K562 (cell line): ENCODE data around the gene ABCG1. TPM values are rescaled to one million over a fixed set of nuclear protein-coding genes. Genes with fewer than 3 reads are reported as not detected.

Source experiments
- ATAC-seq: fragments of 200-7000 bp; cut with Tn5 transposase; 3 replicates; pipeline ENCODE4 v1.9.1; 2020; ENCODE audit warnings: moderate library complexity
- BruUV-seq: library from RNA; stranded (reverse); fragments of 400-500 nt; replicated peaks from 2 replicates; lab custom pipeline; 2021; lab: Mats Ljungman, UMichigan
- CTCF ChIA-PET: fragments of 300-600 bp; formaldehyde crosslinking; extraction: SDS; loops from one replicate; lab custom pipeline; 2021; ENCODE audit warnings: low intra/inter-chr PET ratio; lab: Yijun Ruan, JAX
- POLR2A ChIA-PET: fragments of 300-600, 350-650 bp; sonication (Branson Sonifier 250); formaldehyde crosslinking; extraction: SDS; loops from one replicate; lab custom pipeline; 2021; ENCODE audit warnings: antibody characterized with exemption, inconsistent platforms; lab: Yijun Ruan, JAX
- DNase-seq, 4 experiments: peaks; one replicate each; pipeline versions ENCODE4 v3.0.0 to v3.0.0-alpha.2; 2011 to 2018; ENCODE audit warnings: low spot score in 3 of 4, mixed read lengths in 3 of 4; ENCODE audit errors: extremely low read depth in 1 of 4
- FAIRE-seq: peaks from 2 replicates; lab custom pipeline; 2011; peaks lifted over from hg19 to GRCh38; lab: Jason Lieb, UNC
- H2AFZ ChIP-seq: 2 replicates; pipeline ENCODE4 v1.6.0; 2011; ENCODE audit warnings: low read depth, low read length, control low read depth, inconsistent platforms
- H3K27ac ChIP-seq: fragments of 200-600 bp; 3 replicates; pipeline ENCODE4 v1.8.0; 2011; ENCODE audit warnings: low read depth, mild to moderate bottlenecking, control low read depth, inconsistent platforms, low read length, moderate library complexity, mixed read lengths; ENCODE audit errors: extremely low read depth
- H3K27me3 ChIP-seq, 2 experiments: fragments of 300-600 bp in 1 of 2; 2 replicates in 1 of 2; 3 replicates in 1 of 2; pipeline versions ENCODE4 v1.6.0 to v1.8.0; 2011; ENCODE audit warnings: inconsistent platforms in 2 of 2, low read length in 2 of 2, mild to moderate bottlenecking in 1 of 2, mixed read lengths in 1 of 2, moderate library complexity in 1 of 2; ENCODE audit not compliant: control insufficient read depth in 2 of 2, insufficient read depth in 2 of 2
- H3K36me3 ChIP-seq: fragments of 300-600 bp; 3 replicates; pipeline ENCODE4 v1.8.0; 2011; ENCODE audit warnings: mild to moderate bottlenecking, low read length, inconsistent platforms; ENCODE audit not compliant: control insufficient read depth, insufficient read depth
- H3K4me1 ChIP-seq, 2 experiments: fragments of 200-600 bp in 1 of 2; replicated peaks in 1 of 2; 2 replicates in 1 of 2; 3 replicates in 1 of 2; pipeline versions ENCODE4 v1.5.1 to v1.8.0; 2011; ENCODE audit warnings: inconsistent platforms in 2 of 2, low read length in 2 of 2, mild to moderate bottlenecking in 1 of 2, mixed read lengths in 1 of 2, moderate library complexity in 1 of 2; ENCODE audit not compliant: control insufficient read depth in 2 of 2, insufficient read depth in 2 of 2
- H3K4me2 ChIP-seq: 2 replicates; pipeline ENCODE4 v1.6.1; 2011; ENCODE audit warnings: low read length, control low read depth, inconsistent platforms, mixed read lengths; ENCODE audit not compliant: insufficient read depth
- H3K4me3 ChIP-seq: fragments of 200-600 bp; sonication (generic), shearing (Covaris generic); 2 replicates; pipeline ENCODE4 v1.5.1; 2016; ENCODE audit warnings: control low read depth, inconsistent platforms
- H3K79me2 ChIP-seq: fragments of 200-600 bp; 3 replicates; pipeline ENCODE4 v1.8.0; 2011; ENCODE audit warnings: low read length, inconsistent platforms; ENCODE audit not compliant: control insufficient read depth, insufficient read depth
- H3K9ac ChIP-seq, 2 experiments: 2 replicates each; pipeline versions ENCODE4 v1.6.0 to v1.6.1; 2011; ENCODE audit warnings: low read depth in 2 of 2, low read length in 2 of 2, control low read depth in 1 of 2, inconsistent platforms in 1 of 2, mild to moderate bottlenecking in 1 of 2, mixed read lengths in 1 of 2; ENCODE audit not compliant: insufficient read depth in 1 of 2
- H3K9me1 ChIP-seq: one replicate; pipeline ENCODE4 v1.6.0; 2011; ENCODE audit warnings: inconsistent platforms, mild to moderate bottlenecking, low read length, moderate library complexity; ENCODE audit not compliant: control insufficient read depth, insufficient read depth
- H3K9me3 ChIP-seq: replicated peaks from 2 replicates; pipeline ENCODE4 v1.5.1; 2011; ENCODE audit warnings: low read depth, low read length, inconsistent platforms; ENCODE audit not compliant: control insufficient read depth, insufficient read depth
- H4K20me1 ChIP-seq: replicated peaks from 2 replicates; pipeline ENCODE4 v1.6.1; 2011; ENCODE audit warnings: low read length, inconsistent platforms, mixed read lengths; ENCODE audit not compliant: control insufficient read depth, insufficient read depth
- BHLHE40 ChIP-seq: IDR thresholded peaks from 2 replicates; pipeline ENCODE4 v1.6.1; 2011; ENCODE audit warnings: low read length, improper control_type of control experiment
- BRCA1 ChIP-seq, 2 experiments: fragments of 450-650 bp in 1 of 2; sonication (generic) in 1 of 2; formaldehyde crosslinking in 1 of 2; IDR thresholded peaks; 2 replicates each; pipeline versions ENCODE4 v1.5.0 to v1.6.1; 2017 to 2020; ENCODE audit warnings: mild to moderate bottlenecking in 1 of 2, missing genetic modification reagents in 1 of 2
- CBX8 ChIP-seq: fragments of 200-600 bp; sonication (generic); IDR thresholded peaks from 2 replicates; pipeline ENCODE4 v1.6.1; 2012; ENCODE audit warnings: borderline replicate concordance, mixed run types, low read depth, mild to moderate bottlenecking, moderate library complexity, mixed read lengths, low read length, control low read depth, inconsistent platforms; ENCODE audit not compliant: poor library complexity, severe bottlenecking; ENCODE audit errors: extremely low read depth
- DDX20 ChIP-seq: fragments of 450-650 bp; IDR thresholded peaks from 2 replicates; pipeline ENCODE4 v1.6.1; 2016; ENCODE audit warnings: missing genetic modification characterization, low read depth, mild to moderate bottlenecking, missing compliant biosample characterization, moderate library complexity
- ETS2 ChIP-seq: IDR thresholded peaks from 2 replicates; pipeline ENCODE4 v1.6.1; 2016; ENCODE audit warnings: borderline replicate concordance, missing genetic modification characterization, mild to moderate bottlenecking, moderate library complexity, missing compliant biosample characterization; ENCODE audit not compliant: poor library complexity, severe bottlenecking
- JUN ChIP-seq, 2 experiments: sonication (generic) in 1 of 2; formaldehyde crosslinking in 1 of 2; IDR thresholded peaks; 2 replicates each; pipeline versions ENCODE4 v1.6.1 to v1.8.0; 2012 to 2022; ENCODE audit warnings: borderline replicate concordance in 2 of 2, mild to moderate bottlenecking in 2 of 2, improper control_type of control experiment in 1 of 2, low read depth in 1 of 2, low read length in 1 of 2, missing genetic modification reagents in 1 of 2
- MXD1 ChIP-seq: fragments of 250-450 bp; sonication (Bioruptor Pico); IDR thresholded peaks from 2 replicates; pipeline ENCODE4 v1.8.0; 2021; ENCODE audit warnings: borderline replicate concordance, mild to moderate bottlenecking, moderate library complexity; ENCODE audit not compliant: poor library complexity, severe bottlenecking
- MYBL2 ChIP-seq, 2 experiments: fragments of 450-650 bp in 1 of 2; sonication (generic) in 1 of 2; formaldehyde crosslinking in 1 of 2; IDR thresholded peaks; 2 replicates each; pipeline versions ENCODE4 v1.6.1 to v1.8.1; 2017 to 2022; ENCODE audit warnings: borderline replicate concordance in 1 of 2, inconsistent platforms in 1 of 2, low read depth in 1 of 2, mild to moderate bottlenecking in 1 of 2, missing genetic modification reagents in 1 of 2, moderate library complexity in 1 of 2
- POLR2H ChIP-seq: IDR thresholded peaks from 2 replicates; pipeline ENCODE4 v1.6.1; 2016; ENCODE audit warnings: missing genetic modification characterization, low read depth, mild to moderate bottlenecking, control low read depth, missing compliant biosample characterization, moderate library complexity
- PRPF4 ChIP-seq: fragments of 200-400 bp; formaldehyde crosslinking; IDR thresholded peaks from one replicate; pipeline ENCODE4 v1.6.1; 2017; ENCODE audit warnings: low read length, low read depth, mild to moderate bottlenecking; ENCODE audit not compliant: insufficient read depth, poor library complexity, severe bottlenecking
- SMARCE1 ChIP-seq: fragments of 450-650 bp; IDR thresholded peaks from 2 replicates; pipeline ENCODE4 v1.7.1; 2016; ENCODE audit warnings: mild to moderate bottlenecking
- SREBF2 ChIP-seq: sonication (generic); formaldehyde crosslinking; IDR thresholded peaks from 2 replicates; pipeline ENCODE4 v1.4.0; 2020; ENCODE audit warnings: mild to moderate bottlenecking, missing genetic modification reagents
- ZC3H8 ChIP-seq: fragments of 450-650 bp; IDR thresholded peaks from 2 replicates; pipeline ENCODE4 v1.6.1; 2017
- WGBS: fragments of 100-300 bp; shearing (Covaris generic); methylation state at CpG from one replicate; pipeline ENCODE4 v1.1.6; 2016; ENCODE audit warnings: low coverage, mixed read lengths; ENCODE audit not compliant: insufficient coverage; ENCODE audit errors: missing lambda C conversion rate; 5-methylcytosine and 5-hydroxymethylcytosine counted together
- in situ Hi-C: fragments of 300-500 bp; cut with MboI; formaldehyde crosslinking; loops from 4 replicates; pipeline ENCODE4 v1.15.0; 2018; ENCODE audit warnings: inconsistent platforms, mixed read lengths
- intact Hi-C: fragments of 100-400 bp; cut with micrococcal nuclease; formaldehyde crosslinking; loops from 2 replicates; pipeline ENCODE4 v1.14.2; 2022
- polyA plus RNA-seq, 8 experiments: library from polyadenylated mRNA; depleted of rRNA in 4 of 8; stranded (reverse) in 5 of 8; unstranded in 3 of 8; fragments of >200 nt; fragmentation: Nextera tagmentation in 2 of 8; fragmentation: Illumina TruSeq in 1 of 8; extraction: Ambion mirVana in 2 of 8; extraction: Trizol in 1 of 8; gene quantifications; 2 replicates each; pipeline versions ENCODE4 v1.2.1 to v1.2.3, GENCODE V29; 2011 to 2014; ENCODE audit warnings: inconsistent platforms in 1 of 8, missing spikeins in 1 of 8
- total RNA-seq, 7 experiments: library from RNA; depleted of rRNA in 6 of 7; stranded (reverse); fragments of >200 nt in 6 of 7; fragmentation: Illumina TruSeq in 2 of 7; extraction: Trizol in 2 of 7; gene quantifications; 2 replicates each; pipeline versions ENCODE4 v1.2.1 to v1.2.3, GENCODE V29; 2011 to 2021; ENCODE audit warnings: low replicate concordance in 1 of 7

Gene ABCG1
- total and polyA plus RNA-seq, 9 of the 15 experiments (the other 6 are each of a cell fraction or from before 2014, with no cell fraction given) = 0.04 to 0.09 TPM; not detected in 7

GRCh38 chr21:42263591-42264131 lies 44.7 kb downstream of the ABCG1 start:
- Histone ChIP-seq H3K36me3 (no peaks in the 10 kb centered on the region), H3K9me1 (peaks cover 2% of the 10 kb centered on the region), H3K27me3 (peaks cover 26 to 66% of the 10 kb centered on the region in 2 experiments), H3K4me1 (no peaks in the 10 kb centered on the region), H3K79me2 (no peaks in the 10 kb centered on the region), H3K27ac (no peak overlapping the region), H3K4me2 (no peak overlapping the region), H3K9me3 (no peaks in the 10 kb centered on the region), H4K20me1 (peaks cover 25% of the 10 kb centered on the region), H3K9ac (no peak overlapping the region), H2AFZ (no peak overlapping the region), H3K4me3 (no peak overlapping the region)
- FAIRE-seq (no peak), ATAC-seq (no peak), DNase-seq (no peak)
- TF ChIP-seq ETS2 (tag) = no peak
- TF ChIP-seq DDX20 = no peak
- TF ChIP-seq ZC3H8 = no peak
- no peak for TF ChIP-seq PRPF4
- TF ChIP-seq CBX8 = no peak
- no peak for TF ChIP-seq BRCA1 (IDR thresholded peaks at IDR 0.05)
- TF ChIP-seq BRCA1 (CRISPR knock-in tag; IDR thresholded peaks at IDR 0.05) = no peak
- no peak for TF ChIP-seq BHLHE40
- no peak for TF ChIP-seq SREBF2
- no peak for TF ChIP-seq MXD1
- no peak for TF ChIP-seq POLR2H (tag)
- no peak for TF ChIP-seq JUN (IDR thresholded peaks at IDR 0.05; ENCODE audit: borderline replicate concordance, low read depth, low read length)
- TF ChIP-seq JUN (CRISPR knock-in tag; IDR thresholded peaks at IDR 0.05; ENCODE audit: borderline replicate concordance) = no peak
- no peak for TF ChIP-seq SMARCE1
- TF ChIP-seq MYBL2 (IDR thresholded peaks at IDR 0.05; ENCODE audit: low read depth) = no peak
- no peak for TF ChIP-seq MYBL2 (CRISPR knock-in tag; IDR thresholded peaks at IDR 0.05; ENCODE audit: borderline replicate concordance)
- intact Hi-C loops (no loop called here), in situ Hi-C loops (no loop called here)
- 1% methylated on average over 18 of the region's 18 CpGs for WGBS
- ChIA-PET POLR2A (no interaction called here), CTCF (no interaction called here)
- BruUV-seq = no TSS peak
